ENCODE measurements around the gene SCAP.
A peak's percentile ranks its signal among the peaks of the same experiment; 100 is the strongest.

Gene SCAP

DNA sequence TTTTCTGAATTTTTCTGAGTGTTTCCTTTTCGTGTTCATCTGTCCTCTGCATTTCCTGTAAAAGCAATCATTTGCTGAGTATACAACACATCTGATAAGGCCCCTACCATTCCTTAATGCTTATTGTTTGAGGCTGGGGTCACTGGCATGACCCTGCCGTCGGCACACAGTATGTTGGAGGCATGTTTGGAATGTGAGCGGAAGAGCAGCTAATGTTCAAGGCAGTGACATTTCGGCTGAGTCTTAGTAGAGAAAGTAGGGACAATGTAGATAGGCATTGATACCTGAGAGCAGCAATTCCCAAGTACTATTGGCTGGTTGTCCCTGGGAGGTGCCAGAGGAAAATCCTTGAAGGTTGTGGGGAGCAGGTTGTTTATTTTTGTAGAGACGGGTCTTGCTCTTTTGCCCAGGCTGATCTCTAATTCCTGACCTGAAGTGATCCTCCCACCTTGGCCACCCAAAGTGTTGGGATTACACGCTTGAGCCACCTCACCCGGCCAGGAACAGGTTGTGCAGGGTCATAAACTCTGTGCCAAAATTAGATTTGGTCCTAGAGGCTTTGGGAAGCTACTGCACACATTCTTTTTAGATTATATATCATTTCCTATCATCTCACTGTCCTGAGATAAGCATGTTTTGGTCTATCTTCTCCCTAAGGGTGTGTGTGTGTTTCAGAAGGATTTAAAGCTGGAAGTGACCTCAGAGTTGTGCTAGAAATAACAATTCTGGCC is 81.4 kb downstream of the SCAP start:
- TF ChIP-seq CTCF (IDR thresholded peaks at IDR 0.05; ENCODE audit: low read depth, low read length) = no peak
- H3K4me3 ChIP-seq (ENCODE audit: low read depth, low read length) = 0 out of 2 replicates have a peak overlapping the region, but pooled peaks have one; percentile 14

DNA sequence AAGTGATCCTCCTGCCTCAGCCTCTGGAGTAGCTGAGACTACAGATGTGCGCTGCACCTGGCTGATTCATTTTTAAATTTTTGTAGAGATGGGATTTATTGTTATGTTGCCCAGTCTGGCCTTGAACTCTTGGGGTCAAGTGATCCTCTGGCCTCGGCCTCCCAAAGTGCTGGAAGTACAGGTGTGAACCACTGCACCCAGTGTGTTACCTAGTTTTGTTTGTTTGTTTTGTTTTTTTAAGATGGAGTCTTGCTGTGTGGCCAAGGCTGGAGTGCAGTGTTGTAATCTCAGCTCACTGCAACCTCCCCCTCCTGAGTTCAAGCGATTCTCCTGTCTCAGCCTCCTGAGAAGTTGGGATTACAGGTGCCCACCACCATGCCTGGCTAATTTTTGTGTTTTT is 82.8 kb downstream of the SCAP start:
- H3K4me3 ChIP-seq (ENCODE audit: low read depth, low read length) = no peak overlapping the region
- TF ChIP-seq CTCF (IDR thresholded peaks at IDR 0.05; ENCODE audit: low read depth, low read length) = no peak

GRCh38 chr3:47385796-47386195 is 89.9 kb downstream of the SCAP start:
- TF ChIP-seq CTCF (IDR thresholded peaks at IDR 0.05; ENCODE audit: low read depth, low read length) = no peak
- no peak overlapping the region for H3K4me3 ChIP-seq (ENCODE audit: low read depth, low read length)

- no peak for TF ChIP-seq CTCF (IDR thresholded peaks at IDR 0.05; ENCODE audit: low read depth, low read length)
- H3K4me3 ChIP-seq (ENCODE audit: low read depth, low read length) = no peak overlapping the region
These were observed 90.7 kb downstream of the SCAP start for GRCh38 chr3:47385007-47385406.

DNA sequence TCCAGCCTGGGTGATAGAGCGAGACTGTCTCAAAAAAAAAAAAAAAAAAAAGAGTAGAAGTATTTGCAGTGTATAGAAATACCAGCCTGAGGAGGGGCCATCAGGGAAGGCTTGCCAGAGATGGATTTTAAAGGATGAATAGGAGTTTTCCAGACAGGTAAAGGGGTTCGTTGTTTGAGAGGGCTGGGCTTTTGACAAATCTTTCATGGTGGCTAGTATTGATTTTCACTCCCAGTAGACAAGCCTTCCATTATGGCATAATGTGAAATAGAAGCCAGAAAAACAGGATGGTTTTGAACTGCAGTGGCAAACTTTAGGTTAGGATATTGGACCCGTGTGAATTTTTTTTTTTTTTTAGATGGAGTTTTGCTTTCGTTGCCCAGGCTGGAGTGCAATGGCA is 91.3 kb downstream of the SCAP start:
- no peak overlapping the region for H3K4me3 ChIP-seq (ENCODE audit: low read depth, low read length)

GRCh38 chr3:47381317-47382157 is 94.2 kb downstream of the SCAP start:
- H3K4me3 ChIP-seq (ENCODE audit: low read depth, low read length) = peak overlapping the region; percentile 94
- TF ChIP-seq CTCF (IDR thresholded peaks at IDR 0.05; ENCODE audit: low read depth, low read length) = no peak

More for the DNA sequence above, 91.3 kb downstream of the SCAP start:
- TF ChIP-seq CTCF (IDR thresholded peaks at IDR 0.05; ENCODE audit: low read depth, low read length) = no peak
